B cell (primary cell): ENCODE measurements around the gene LENG8.

Experiments used
- CTCF ChIP-seq: fragments of 200-600 bp; IDR thresholded peaks from one replicate; pipeline ENCODE4 v1.8.0; 2022; ENCODE audit warnings: antibody characterized with exemption, mild to moderate bottlenecking
- EZH2 ChIP-seq: IDR thresholded peaks from 2 replicates; pipeline ENCODE4 v1.6.1; 2012; ENCODE audit warnings: borderline replicate concordance, low read depth, mild to moderate bottlenecking, moderate library complexity, low read length; ENCODE audit not compliant: insufficient read depth, poor library complexity, severe bottlenecking

- TF ChIP-seq CTCF (no peak), EZH2 (no peak)
These were observed 22.2 kb downstream of the LENG8 start for GRCh38 chr19:54470991-54471782.
